OCI-M2 (cell line): ENCODE data around the gene FUT6.
"Not testable (repeated sequence)": the region's sequence is repeated elsewhere in the genome, so short reads cannot be mapped to it uniquely, and the experiment has no call there.

Experiments used
- DNase-seq: peaks from one replicate; lab custom pipeline; 2025; ENCODE audit not compliant: unreplicated experiment; lab: John Stamatoyannopoulos, UW

Gene FUT6

DNA sequence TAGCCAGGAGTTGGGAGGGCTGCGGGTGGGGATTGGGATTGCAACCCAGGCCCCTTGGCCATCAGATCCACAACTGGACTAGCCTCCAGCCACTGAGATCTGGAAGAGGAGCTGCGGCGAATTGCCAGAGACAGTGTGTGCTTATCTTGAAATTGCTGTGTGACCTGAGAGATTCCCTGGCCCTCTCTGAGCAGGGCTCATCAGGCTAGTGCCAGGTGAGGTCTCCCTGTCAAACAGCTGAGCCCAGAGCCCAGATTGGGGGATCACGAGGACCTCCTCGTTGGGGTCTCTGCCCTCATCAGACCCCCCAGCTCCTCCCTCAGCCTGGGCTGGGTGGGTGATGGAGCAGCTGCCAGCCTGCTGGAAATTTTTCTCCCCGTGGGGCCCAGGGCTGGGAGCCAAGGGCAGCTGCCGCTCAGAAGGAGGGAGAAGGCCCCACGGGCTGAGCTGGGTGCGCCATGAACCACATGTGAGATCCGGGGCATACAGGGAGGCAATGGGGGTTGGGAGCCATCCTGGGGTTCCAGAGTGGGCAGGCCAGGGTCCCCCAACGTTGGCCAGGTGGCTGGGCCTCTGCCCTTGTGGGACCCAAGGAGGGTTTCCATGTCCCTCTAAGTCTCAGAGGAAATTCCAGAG, 23.6 kb upstream of the FUT6 start:
- DNase-seq, result no peak

- DNase-seq, result no peak
These were observed 17.9 kb upstream of the FUT6 start for GRCh38 chr19:5857203-5858081.

DNA sequence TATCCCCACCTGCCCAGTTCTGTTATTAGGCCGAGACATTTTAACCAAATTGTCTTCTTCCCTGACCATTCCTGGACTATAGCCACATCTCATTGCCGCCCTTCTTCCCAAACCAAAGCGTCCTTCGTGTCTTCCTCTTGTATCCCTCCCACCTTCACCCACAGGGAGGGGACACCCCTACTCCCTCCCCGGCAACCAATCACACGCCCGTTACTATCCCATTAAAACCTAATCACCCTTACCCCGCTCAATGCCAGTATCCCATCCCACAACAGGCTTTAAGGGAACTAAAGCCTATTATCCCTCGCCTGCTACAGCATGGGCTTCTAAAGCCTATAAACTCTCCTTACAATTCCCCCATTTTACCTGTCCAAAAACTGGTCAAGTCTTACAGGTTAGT, 15.6 kb upstream of the FUT6 start:
- DNase-seq, result not testable (repeated sequence)

GRCh38 chr19:5854121-5854520, 14.6 kb upstream of the FUT6 start:
- not testable (repeated sequence) for DNase-seq

GRCh38 chr19:5851302-5851701, 11.8 kb upstream of the FUT6 start, which contains the start of gene FUT3:
Gene FUT3, minus strand, starts transcription at chr19:5851449.
- no peak for DNase-seq

DNA sequence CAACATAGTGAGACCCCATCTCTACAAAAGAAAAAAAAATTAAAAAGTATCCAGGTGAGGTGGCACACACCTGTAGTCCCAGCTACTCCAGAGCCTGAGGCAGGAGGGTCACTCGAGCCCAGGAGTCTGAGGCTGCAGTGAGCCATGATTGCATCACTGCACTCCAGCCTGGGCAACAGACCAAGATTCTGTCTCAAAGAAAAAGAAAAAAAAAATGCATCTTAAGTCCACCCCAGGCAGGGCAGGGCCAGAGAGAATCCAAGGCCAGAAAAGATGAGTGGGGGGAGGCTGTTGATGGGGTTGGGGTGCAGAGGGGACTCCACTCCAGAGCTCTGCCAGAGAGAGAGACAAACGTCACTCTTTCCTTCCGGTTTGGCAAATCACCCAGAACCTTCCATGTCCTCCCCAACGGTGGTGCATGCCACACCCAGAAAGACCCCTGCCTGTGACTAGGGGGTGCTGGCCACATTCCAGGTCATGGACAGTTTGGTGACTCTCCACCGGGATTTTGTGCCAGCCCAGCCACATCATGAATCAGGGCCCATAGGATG, 11.3 kb upstream of the FUT6 start:
- DNase-seq, result no peak

DNA sequence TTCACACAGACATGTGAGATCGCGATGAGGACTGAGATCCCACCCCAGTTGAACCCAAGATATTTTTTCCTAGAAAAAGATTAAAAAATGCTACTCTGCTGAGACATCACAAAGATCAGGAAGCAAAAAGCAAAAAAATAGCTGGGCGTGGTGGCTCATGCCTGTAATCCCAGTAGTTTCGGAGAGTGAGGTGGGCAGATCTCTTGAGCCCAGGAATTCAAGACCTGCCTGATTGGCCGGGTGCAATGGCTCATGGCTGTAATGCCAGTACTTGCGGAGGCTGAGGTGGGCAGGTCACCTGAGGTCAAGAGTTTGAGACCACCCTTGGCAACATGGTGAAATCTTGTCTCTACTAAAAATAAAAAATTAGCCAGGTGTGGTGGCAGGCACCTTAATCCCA, 10.7 kb upstream of the FUT6 start:
- DNase-seq, result no peak

GRCh38 chr19:5848621-5849020, 9.1 kb upstream of the FUT6 start:
- DNase-seq, result not testable (repeated sequence)

- not testable (repeated sequence) for DNase-seq
These were observed 8.3 kb upstream of the FUT6 start for GRCh38 chr19:5847846-5848245.

- no peak for DNase-seq
These were observed 5.2 kb upstream of the FUT6 start for GRCh38 chr19:5844456-5845433.

DNA sequence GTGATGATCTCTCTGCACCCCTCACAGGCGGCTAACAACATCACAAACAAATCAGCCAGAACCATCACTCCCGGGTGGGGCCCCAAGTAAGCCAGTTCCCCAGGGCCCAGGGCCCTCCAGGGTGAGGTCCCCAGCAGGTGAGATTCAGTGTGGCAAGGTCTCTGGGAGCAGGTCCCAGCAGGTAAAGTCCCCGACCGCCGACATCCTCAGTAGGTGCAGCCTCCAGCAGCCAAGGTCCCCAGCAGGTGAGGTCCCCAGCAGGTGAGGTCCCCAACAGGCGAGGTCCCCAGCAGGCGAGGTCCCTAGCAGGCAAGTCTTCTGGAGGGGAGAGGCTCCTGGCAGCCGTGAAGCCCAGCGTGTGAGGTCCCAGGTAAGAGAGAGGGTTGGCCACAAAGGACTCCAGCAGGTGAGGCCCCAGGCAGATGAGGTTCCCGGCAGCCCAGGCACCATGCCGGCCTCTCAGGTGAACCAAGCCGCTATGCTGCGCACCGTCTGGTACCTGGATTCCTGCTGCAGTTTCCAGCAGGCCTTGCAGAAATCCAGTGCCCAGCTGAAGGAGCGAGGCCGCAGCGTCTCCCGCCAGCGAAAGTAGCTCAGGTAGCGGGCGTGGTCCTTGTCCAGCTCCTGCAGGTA, 3.9 kb upstream of the FUT6 start:
- DNase-seq, result no peak

DNA sequence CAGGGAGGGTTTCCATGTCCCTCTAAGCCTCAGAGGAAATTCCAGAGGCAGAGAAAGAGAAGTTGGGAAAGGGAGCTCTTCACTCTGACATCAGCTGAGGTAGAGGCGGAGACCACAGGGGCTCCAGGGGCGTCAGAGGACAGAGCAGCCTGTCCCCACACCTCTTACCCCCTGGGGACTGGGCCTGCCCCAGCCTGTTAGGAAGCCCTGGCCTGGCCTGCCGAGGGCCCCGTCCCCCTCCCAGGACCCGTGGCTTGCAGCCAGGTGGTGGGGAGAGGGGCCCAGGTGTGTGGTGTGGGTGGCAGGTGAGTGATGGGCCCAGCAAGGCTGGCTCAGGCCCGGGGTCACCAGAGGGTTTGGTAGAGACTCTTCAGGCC, 2.2 kb upstream of the FUT6 start:
- DNase-seq, result not testable (repeated sequence)

DNA sequence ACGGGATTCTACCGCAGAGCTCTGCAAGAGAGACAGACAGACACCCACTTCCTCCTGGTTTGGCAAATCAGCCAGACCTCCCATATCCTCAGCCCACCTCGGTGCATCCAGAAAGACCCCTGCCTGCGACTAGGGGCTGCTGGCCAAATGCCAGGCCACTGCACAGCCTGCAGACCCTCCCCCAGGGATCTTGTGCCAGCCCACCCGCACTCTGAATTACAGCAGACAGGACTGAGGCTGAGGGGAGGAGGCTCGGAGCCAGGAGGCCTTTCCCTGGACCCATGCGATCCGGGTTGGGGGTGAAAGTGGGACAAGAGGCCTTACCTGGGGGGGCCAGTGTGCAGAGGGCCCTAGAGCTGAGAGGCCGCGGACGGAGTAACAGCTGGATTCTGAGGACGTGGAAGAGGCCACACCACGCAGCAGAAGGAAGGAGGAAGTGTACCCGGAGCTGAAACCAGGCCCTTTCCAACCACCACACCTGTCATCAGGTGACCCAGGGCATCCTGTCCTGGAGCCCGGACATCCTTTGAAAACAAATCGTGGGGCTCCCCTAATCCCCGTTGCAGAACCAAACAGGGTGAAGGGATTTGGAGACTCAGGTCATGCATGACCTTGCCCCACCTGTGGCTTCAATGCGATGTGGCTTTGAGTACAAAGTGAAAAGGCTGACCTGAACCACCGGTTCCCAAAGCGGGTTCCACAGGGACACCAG, 993 bp downstream of the FUT6 start:
- DNase-seq, result no peak

GRCh38 chr19:5837761-5838352, 1.6 kb downstream of the FUT6 start:
- no peak for DNase-seq

DNA sequence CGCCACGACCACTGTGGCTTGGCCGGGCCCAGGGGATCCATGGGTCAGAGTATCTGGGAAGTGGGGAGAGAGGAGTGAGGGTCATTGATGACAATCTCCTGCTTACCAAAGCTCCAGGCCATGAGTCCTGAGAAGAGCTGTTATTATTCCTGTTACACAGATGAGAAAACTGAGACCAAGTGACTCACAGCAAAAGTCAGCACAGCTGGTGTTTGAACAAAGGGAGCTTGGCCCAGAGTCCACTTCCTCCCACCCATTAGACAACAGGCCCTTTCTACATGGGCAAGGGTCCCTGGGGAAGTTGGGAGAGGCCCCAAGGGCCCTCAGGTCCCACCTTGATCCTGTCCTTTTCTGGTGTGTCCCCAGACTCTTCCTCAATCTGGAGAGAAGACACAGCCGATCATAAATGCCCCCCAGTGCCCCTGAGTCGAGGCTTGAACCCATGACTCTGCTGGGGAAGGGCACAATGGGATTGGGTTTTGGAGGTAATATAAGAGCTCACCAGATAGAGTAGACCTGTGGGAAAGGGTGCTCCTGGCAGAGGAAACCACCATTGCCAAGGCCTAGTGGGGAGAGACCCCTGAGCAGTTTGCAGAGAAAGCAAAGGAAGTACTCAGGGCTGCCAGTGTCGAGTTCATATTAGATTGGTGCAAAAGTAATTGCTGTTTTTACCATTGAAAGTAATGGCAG, 6.8 kb downstream of the FUT6 start:
- no peak for DNase-seq

DNA sequence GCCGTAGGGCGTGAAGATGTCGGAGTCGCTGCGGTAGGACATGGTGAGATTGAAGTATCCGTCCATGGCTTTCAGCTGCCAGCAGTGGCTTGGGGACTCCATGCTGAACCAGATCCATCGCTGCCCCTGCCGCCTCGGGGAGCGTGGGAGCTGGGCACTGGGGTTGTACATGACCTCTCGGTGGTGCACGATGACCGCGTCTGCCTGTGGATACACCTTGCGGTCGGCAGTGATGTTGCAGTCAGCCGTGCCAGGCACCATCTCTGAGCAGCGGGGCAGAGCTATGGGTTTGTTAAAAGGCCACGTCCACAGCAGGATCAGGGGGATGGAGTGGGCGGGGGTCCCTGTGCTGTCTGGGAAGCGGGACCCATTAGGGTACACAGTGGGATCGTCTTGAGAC, 7.4 kb downstream of the FUT6 start:
- no peak for DNase-seq

DNA sequence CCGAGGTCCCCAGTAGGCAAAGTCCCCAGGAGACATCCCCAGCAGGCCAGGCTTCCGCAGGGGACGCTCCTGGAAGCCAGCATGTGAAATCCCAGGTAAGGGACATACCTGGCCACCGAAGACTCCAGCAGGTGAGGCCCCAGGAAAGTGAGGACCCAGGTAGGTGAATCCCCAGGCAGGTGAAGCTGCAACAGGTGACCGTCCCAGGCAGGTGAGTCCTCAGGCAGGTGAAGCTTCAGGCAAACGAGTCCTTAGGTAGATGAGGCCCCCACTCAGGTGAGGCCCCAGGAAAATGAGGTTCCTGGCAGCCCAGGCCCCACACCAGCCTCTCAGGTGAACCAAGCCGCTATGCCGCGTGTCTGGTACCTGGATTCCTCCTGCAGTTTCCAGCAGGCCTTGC, 8.3 kb downstream of the FUT6 start:
- no peak for DNase-seq

GRCh38 chr19:5829567-5830310, 9.8 kb downstream of the FUT6 start:
- no peak for DNase-seq
